Mucosa of descending colon (tissue), 3 donors: ENCODE results near the gene RUNX1. TPM values are rescaled to one million over a fixed set of nuclear protein-coding genes. Genes with fewer than 3 reads are reported as not detected.

Source experiments
- ATAC-seq: fragments of 200-7000 bp; cut with Tn5 transposase; one replicate; pipeline ENCODE4 v1.9.1; 2020; ENCODE audit warnings: mild to moderate bottlenecking, moderate library complexity
- DNase-seq, 3 donors: peaks; one replicate each; pipeline ENCODE4 v3.0.0-alpha.2; 2020
- H3K36me3 ChIP-seq: fragments of 200-600 bp; one replicate; pipeline ENCODE4 v1.8.0; 2021; ENCODE audit warnings: low read depth, mild to moderate bottlenecking
- H3K4me1 ChIP-seq: fragments of 200-600 bp; one replicate; pipeline ENCODE4 v1.8.0; 2021; ENCODE audit warnings: low read depth, mild to moderate bottlenecking
- H3K4me3 ChIP-seq: fragments of 200-600 bp; one replicate; pipeline ENCODE4 v1.8.0; 2021; ENCODE audit warnings: mild to moderate bottlenecking
- H3K9me3 ChIP-seq: fragments of 200-600 bp; one replicate; pipeline ENCODE4 v1.8.0; 2021; ENCODE audit warnings: mild to moderate bottlenecking
- intact Hi-C, 2 donors: fragments of 100-400 bp; cut with DNase I in 1 of 2; cut with micrococcal nuclease in 1 of 2; formaldehyde crosslinking; loops; one replicate each; pipeline versions ENCODE4 v1.11.0 to v1.11.1; 2022; cut with DNase I, micrococcal nuclease
- total RNA-seq, 3 donors: library from RNA; stranded (reverse); fragmentation: NEBNext Ultra II Directional in 2 of 3; extraction: Animal tissue kit (Norgen Biotek cat#: 25700) in 2 of 3; gene quantifications; one replicate each; pipeline versions ENCODE4 v1.2.1 to v1.2.4, GENCODE V29; 2021 to 2023
- TF ChIP-seq, protein P1 (sequence below): fragments of 200-600 bp; IDR thresholded peaks from one replicate; pipeline ENCODE4 v1.8.0; 2022; ENCODE audit warnings: antibody characterized with exemption, mild to moderate bottlenecking
- donor health status: DM: no; HTN: no; CAD: no; lungs with moderate emphysema.
- donor health status: DM: no; HTN: no; CAD: no.
- donor health status: DM: no; HTN: yes; CAD: no.

The RUNX1 gene
- total RNA-seq, 3 donors from 2014 or later, result 16.5 to 29.4 (median 24.0) TPM

DNA sequence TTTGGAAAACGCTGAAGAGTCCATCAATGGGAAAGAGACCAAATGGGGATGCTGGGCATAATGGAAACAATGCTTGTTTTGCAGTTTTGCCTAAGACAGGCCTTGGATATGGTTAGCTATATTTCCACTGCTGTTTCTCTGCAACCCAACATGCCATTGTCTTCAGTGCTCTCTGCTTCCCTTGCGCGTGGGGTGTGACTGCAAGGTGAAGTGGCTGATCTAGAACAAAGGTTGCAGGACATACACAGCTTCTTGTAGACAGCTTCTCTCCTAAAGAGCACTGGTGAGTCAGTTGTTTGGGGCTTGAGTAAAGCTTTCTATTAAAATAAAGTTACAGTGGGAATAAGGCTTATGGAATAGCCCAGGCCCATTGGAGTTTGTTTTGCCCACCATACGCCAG, 33.0 kb downstream of the RUNX1 start:
- Histone ChIP-seq H3K36me3 (no peaks in the 10 kb centered on the region), H3K4me1 (peaks cover 21% of the 10 kb centered on the region), H3K9me3 (no peaks in the 10 kb centered on the region), H3K4me3 (no peak overlapping the region)
- peak; percentile 44 for ATAC-seq
- intact Hi-C loops, result no loop called here
- peak in 2 of 3 donors; percentile 40 to 48 for DNase-seq
- TF ChIP-seq, protein P1, sequence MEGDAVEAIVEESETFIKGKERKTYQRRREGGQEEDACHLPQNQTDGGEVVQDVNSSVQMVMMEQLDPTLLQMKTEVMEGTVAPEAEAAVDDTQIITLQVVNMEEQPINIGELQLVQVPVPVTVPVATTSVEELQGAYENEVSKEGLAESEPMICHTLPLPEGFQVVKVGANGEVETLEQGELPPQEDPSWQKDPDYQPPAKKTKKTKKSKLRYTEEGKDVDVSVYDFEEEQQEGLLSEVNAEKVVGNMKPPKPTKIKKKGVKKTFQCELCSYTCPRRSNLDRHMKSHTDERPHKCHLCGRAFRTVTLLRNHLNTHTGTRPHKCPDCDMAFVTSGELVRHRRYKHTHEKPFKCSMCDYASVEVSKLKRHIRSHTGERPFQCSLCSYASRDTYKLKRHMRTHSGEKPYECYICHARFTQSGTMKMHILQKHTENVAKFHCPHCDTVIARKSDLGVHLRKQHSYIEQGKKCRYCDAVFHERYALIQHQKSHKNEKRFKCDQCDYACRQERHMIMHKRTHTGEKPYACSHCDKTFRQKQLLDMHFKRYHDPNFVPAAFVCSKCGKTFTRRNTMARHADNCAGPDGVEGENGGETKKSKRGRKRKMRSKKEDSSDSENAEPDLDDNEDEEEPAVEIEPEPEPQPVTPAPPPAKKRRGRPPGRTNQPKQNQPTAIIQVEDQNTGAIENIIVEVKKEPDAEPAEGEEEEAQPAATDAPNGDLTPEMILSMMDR, result no peak

DNA sequence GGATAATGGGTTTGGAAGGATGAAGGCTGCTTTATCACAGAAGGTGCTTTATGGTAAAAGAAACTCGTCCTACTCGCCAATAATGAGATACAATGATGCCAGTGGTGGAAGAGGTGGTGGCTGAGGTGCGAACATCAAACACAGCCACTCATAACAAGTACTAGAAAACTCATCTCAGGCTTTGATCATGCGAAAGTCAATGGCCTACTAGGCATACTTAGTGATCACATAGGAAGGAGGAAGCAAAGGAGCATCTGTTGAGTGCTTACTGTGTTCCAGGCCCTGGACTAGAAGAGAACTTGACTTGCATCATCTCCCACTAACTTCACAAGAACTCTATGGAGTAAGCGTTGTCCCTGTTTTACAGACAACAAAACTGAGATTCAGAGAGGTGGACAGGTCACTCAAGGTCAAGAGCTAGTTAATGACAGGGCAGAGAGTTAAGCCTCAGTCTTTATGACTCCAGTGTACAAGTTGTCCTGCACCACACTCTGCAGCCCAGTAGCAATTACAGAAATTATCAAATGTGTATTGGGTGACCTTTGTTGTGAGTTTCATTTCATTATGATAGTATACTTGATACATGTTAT, 33.6 kb downstream of the RUNX1 start:
- ATAC-seq (no peak), DNase-seq (no peak)
- TF ChIP-seq, protein P1, result no peak
- H3K4me1 ChIP-seq, result peaks cover 16% of the 10 kb centered on the region
- H3K4me3 ChIP-seq, result no peak overlapping the region
- no peaks in the 10 kb centered on the region for H3K9me3 ChIP-seq
- no peaks in the 10 kb centered on the region for H3K36me3 ChIP-seq
- intact Hi-C loops, result no loop called here

DNA sequence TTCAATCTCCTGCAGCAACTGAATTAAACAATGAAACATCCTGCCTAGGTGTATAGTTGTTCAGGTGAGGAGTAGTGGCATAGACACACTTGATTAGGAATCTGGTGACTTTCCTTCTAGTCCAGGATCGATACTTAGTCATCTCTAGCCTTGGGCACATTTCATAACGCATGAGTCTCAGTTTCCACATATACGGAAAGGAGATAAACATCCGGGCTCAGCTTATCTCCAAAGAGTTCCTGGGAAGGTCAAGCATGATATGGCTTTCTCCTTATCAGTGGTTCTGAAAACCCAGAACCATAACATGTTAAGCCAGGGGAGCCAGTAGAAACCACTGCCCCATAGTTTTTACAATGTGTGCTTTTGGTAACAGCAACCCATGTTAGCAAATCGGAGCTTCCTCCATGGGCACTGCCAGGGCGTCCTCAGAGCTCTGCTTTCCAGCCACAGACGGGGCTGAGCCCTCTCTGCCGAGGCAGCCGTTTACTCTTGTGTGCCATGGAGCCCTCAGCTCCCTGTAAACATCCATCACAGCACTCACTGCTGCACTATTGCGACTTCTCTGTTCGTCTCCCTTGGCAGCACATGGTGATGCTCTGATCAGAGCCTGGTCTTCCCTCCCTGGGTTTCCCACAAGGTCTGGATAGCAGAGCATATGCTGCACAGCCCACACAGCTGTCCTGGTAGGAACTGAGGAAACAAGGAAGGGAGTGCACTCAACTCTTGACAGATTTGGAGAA, 34.6 kb downstream of the RUNX1 start:
- DNase-seq, result no peak
- Histone ChIP-seq H3K36me3 (no peaks in the 10 kb centered on the region), H3K4me1 (peaks cover 12% of the 10 kb centered on the region), H3K4me3 (no peak overlapping the region), H3K9me3 (no peaks in the 10 kb centered on the region)
- TF ChIP-seq, protein P1, result no peak
- no peak for ATAC-seq
- intact Hi-C loops, result no loop called here

DNA sequence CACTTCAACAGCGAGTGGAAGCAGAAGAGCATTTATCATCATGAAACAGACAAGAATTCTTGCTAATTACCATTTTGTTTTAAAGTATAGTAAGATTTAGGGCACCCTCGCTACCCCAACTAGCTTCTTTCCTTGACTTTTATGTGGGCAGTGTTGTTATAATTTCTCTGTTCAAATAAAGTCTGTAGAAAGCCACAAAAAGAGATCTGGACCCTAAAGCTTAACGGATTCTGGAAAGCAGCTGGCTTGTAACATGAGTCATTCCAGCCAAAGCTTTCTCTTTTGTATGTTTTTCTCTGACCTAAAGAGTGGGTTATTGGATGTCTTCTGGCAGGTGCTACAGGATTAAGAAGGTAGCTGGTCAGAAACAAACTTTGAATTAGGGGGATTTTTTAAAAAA, 37.4 kb downstream of the RUNX1 start:
- DNase-seq, result no peak
- no peak for ATAC-seq
- no peaks in the 10 kb centered on the region for H3K9me3 ChIP-seq
- no peaks in the 10 kb centered on the region for H3K36me3 ChIP-seq
- no peak overlapping the region for H3K4me3 ChIP-seq
- intact Hi-C loops, result no loop called here
- no peaks in the 10 kb centered on the region for H3K4me1 ChIP-seq
- TF ChIP-seq, protein P1, result no peak

DNA sequence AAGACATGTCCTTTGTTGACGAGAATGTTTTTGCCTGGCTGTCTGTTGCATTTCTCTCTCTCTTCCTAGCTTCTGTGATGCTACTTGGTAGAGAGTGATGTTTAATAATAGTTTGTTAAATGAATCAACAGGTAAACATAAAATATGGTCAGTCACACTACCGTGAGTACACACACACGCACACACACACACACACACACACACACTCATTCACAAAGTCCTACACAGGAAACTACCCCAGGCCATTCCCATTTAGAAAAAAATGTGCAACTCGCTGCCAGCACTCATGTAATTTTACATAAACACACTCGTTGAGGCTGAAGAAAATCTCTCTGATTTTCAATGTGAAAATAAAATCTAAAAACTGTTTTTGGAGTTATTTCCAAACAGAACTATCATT, 38.7 kb downstream of the RUNX1 start:
- intact Hi-C loops, result no loop called here
- H3K9me3 ChIP-seq, result no peaks in the 10 kb centered on the region
- DNase-seq, result no peak
- TF ChIP-seq, protein P1, result no peak
- H3K4me3 ChIP-seq, result no peak overlapping the region
- H3K4me1 ChIP-seq, result peaks cover 3% of the 10 kb centered on the region
- no peak for ATAC-seq
- H3K36me3 ChIP-seq, result no peaks in the 10 kb centered on the region
